Measurements from ENCODE around the gene ESRRG.

- TF ChIP-seq TOX (CRISPR knock-in tag; IDR thresholded peaks at IDR 0.05; ENCODE audit: borderline replicate concordance) = no peak
- TF ChIP-seq ARNTL (CRISPR knock-in tag; IDR thresholded peaks at IDR 0.05; ENCODE audit: borderline replicate concordance, low read depth) = no peak
- no peak for TF ChIP-seq ZNF8 (CRISPR knock-in tag; IDR thresholded peaks at IDR 0.05)
- no peak for TF ChIP-seq SNAI2 (CRISPR knock-in tag; IDR thresholded peaks at IDR 0.05)
- no peak for TF ChIP-seq POU6F1 (CRISPR knock-in tag; IDR thresholded peaks at IDR 0.05; ENCODE audit: borderline replicate concordance, low read depth)
- TF ChIP-seq ZFP30 (CRISPR knock-in tag; IDR thresholded peaks at IDR 0.05) = no peak
These were observed 180.5 kb downstream of the ESRRG start for GRCh38 chr1:216542741-216543140.

Measured in SK-N-SH treated with all-trans-retinoic acid at 6 μM for 48 hours (cell line).